ENCODE data around the gene OBI1.
"Not testable (repeated sequence)": the region's sequence is repeated elsewhere in the genome, so short reads cannot be mapped to it uniquely, and the experiment has no call there.

The OBI1 gene

GRCh38 chr13:78652651-78653050 lies 6.3 kb downstream of the OBI1 start:
- no peak for DNase-seq (ENCODE audit: low read depth, low spot score)
- no peak overlapping the region for H3K4me3 ChIP-seq (ENCODE audit: low read depth, low read length)
- TF ChIP-seq CTCF (IDR thresholded peaks at IDR 0.05; ENCODE audit: insufficient read depth, low read length, missing control alignments): no peak
- ChIA-PET POLR2A (no interaction called here), CTCF (no interaction called here)

GRCh38 chr13:78650717-78651083 lies 8.3 kb downstream of the OBI1 start:
- no peak overlapping the region for H3K4me3 ChIP-seq (ENCODE audit: low read depth, low read length)
- DNase-seq (ENCODE audit: low read depth, low spot score): no peak
- no peak for TF ChIP-seq CTCF (IDR thresholded peaks at IDR 0.05; ENCODE audit: insufficient read depth, low read length, missing control alignments)
- ChIA-PET CTCF (no interaction called here), POLR2A (no interaction called here)

GRCh38 chr13:78649997-78650716 lies 8.8 kb downstream of the OBI1 start:
- no peak for DNase-seq (ENCODE audit: low read depth, low spot score)
- no peak for TF ChIP-seq CTCF (IDR thresholded peaks at IDR 0.05; ENCODE audit: insufficient read depth, low read length, missing control alignments)
- POLR2A ChIA-PET: no interaction called here

GRCh38 chr13:78647109-78647678 lies 11.8 kb downstream of the OBI1 start:
- DNase-seq (ENCODE audit: low read depth, low spot score); CTCF ChIA-PET; POLR2A ChIA-PET: not testable (repeated sequence)

More at GRCh38 chr13:78649997-78650716, 8.8 kb downstream of the OBI1 start:
- CTCF ChIA-PET: no interaction called here
- H3K4me3 ChIP-seq (ENCODE audit: low read depth, low read length): no peak overlapping the region

GRCh38 chr13:78638216-78638615 lies 20.7 kb downstream of the OBI1 start:
- POLR2A ChIA-PET: no interaction called here
- no peak for TF ChIP-seq CTCF (IDR thresholded peaks at IDR 0.05; ENCODE audit: insufficient read depth, low read length, missing control alignments)

More at GRCh38 chr13:78647109-78647678, 11.8 kb downstream of the OBI1 start:
- not testable (repeated sequence) for H3K4me3 ChIP-seq (ENCODE audit: low read depth, low read length)

GRCh38 chr13:78636495-78636894 lies 22.5 kb downstream of the OBI1 start:
- ChIA-PET CTCF (no interaction called here), POLR2A (no interaction called here)
- no peak for TF ChIP-seq CTCF (IDR thresholded peaks at IDR 0.05; ENCODE audit: insufficient read depth, low read length, missing control alignments)
- no peak for DNase-seq (ENCODE audit: low read depth, low spot score)
- H3K4me3 ChIP-seq (ENCODE audit: low read depth, low read length): no peak overlapping the region

More at GRCh38 chr13:78638216-78638615, 20.7 kb downstream of the OBI1 start:
- no peak overlapping the region for H3K4me3 ChIP-seq (ENCODE audit: low read depth, low read length)
- DNase-seq (ENCODE audit: low read depth, low spot score): no peak
- CTCF ChIA-PET: no interaction called here

- no peak for TF ChIP-seq CTCF (IDR thresholded peaks at IDR 0.05; ENCODE audit: insufficient read depth, low read length, missing control alignments)
- H3K4me3 ChIP-seq (ENCODE audit: low read depth, low read length): no peak overlapping the region
- CTCF ChIA-PET: interaction anchor here (1.4 kb wide), 1 partner anchor 12 kb away, joined by 7 read pairs; no protein-coding TSS in a partner anchor
- POLR2A ChIA-PET: no interaction called here
- no peak for DNase-seq (ENCODE audit: low read depth, low spot score)
Measured at GRCh38 chr13:78632996-78633395, 26.0 kb downstream of the OBI1 start.
